T-helper 1 cell treated with Interleukin-12 subunit alpha and Interleukin-12 subunit beta and Interleukin-4 antibody, amounts not matched to agents 30 μg/mL and 1 μg/mL, for 36 hours (primary cell): ENCODE data around the gene FYB2.

Experiments used
- H3K27ac Mint-ChIP-seq: one replicate; pipeline ENCODE4 v1.8.0; 2021; ENCODE audit warnings: mild to moderate bottlenecking, mixed read lengths
- H3K27me3 Mint-ChIP-seq: one replicate; pipeline ENCODE4 v1.8.0; 2021; ENCODE audit warnings: low read depth, mixed read lengths
- H3K36me3 Mint-ChIP-seq: one replicate; pipeline ENCODE4 v1.8.0; 2021; ENCODE audit warnings: low read depth, mixed read lengths
- H3K4me1 Mint-ChIP-seq: one replicate; pipeline ENCODE4 v1.8.0; 2021; ENCODE audit warnings: low read depth, mixed read lengths
- H3K4me3 Mint-ChIP-seq: one replicate; pipeline ENCODE4 v1.8.0; 2021; ENCODE audit warnings: mild to moderate bottlenecking, moderate library complexity, mixed read lengths
- H3K9me3 Mint-ChIP-seq: one replicate; pipeline ENCODE4 v1.8.0; 2021; ENCODE audit warnings: mixed read lengths

Gene FYB2, protein sequence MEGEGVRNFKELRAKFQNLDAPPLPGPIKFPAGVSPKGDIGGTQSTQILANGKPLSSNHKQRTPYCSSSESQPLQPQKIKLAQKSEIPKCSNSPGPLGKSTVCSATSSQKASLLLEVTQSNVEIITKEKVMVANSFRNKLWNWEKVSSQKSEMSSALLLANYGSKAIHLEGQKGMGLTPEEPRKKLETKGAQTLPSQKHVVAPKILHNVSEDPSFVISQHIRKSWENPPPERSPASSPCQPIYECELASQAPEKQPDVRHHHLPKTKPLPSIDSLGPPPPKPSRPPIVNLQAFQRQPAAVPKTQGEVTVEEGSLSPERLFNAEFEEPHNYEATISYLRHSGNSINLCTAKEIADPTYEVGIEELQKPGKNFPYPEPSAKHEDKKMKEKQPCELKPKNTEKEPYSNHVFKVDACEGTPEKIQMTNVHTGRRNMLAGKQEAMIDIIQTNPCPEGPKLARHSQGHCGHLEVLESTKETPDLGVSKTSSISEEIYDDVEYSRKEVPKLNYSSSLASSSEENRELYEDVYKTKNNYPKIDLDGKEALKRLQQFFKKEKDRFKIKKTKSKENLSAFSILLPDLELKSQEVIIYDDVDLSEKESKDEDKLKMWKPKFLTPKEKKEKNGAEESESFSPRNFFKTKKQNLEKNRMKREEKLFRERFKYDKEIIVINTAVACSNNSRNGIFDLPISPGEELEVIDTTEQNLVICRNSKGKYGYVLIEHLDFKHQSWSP

DNA sequence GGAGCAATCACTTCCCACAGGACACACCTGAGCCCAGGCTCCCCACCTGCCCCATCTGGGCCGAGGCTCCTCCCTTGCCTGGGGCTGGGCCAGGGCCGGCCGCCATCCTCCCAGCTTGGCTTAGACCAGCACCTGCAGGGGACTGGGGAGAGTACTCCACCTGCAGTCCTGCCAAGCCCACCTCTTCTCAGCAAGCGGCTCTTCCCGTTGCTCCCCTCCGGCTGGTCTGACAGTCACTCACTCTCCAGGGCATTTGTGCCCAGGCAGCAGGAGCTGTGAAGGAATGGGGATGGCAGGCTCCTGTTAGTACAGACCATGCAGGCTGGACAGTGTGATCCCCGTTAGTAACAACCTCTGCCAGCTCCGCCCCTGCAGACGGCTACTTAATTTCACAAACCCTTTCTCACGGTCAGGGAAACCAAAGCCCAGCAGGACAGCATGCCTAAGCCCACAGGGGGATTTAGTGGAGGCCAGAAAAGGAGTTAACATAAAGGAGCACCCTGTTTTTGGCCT, at the start of gene FYB2:
TSS of gene FYB2 (minus strand) at position 18 of the 513 bp plus-strand sequence. CDS start 114 bp downstream, outside the sequence.
- Mint-ChIP-seq H3K9me3 (no peaks in the 10 kb centered on the region), H3K4me1 (no peaks in the 10 kb centered on the region), H3K27ac (no peak within 1 kb of the TSS), H3K36me3 (no peaks in the 10 kb centered on the region), H3K4me3 (no peak within 1 kb of the TSS), H3K27me3 (no peaks in the 10 kb centered on the region)

DNA sequence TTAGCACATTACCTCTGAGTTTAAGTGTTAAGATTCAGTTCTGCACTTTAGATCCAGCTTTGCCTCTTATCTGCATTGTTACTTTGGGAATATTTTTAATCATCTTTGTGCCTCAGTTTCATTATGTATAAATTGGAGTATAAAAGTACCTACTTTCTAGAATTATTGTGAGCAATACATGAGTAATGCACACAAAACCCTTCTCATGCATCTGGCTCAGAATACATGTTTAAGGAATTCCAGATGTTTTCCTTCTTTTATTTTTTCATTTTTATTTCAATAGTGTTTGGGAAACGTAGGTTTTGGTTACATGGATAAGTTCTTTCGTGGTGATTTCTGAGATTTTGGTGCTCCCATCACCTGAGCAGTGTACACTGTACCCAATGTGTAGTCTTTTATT, 49.6 kb upstream of the FYB2 start:
- Mint-ChIP-seq H3K36me3 (no peaks in the 10 kb centered on the region), H3K4me3 (no peak overlapping the region), H3K27me3 (no peaks in the 10 kb centered on the region), H3K27ac (no peak overlapping the region), H3K4me1 (no peaks in the 10 kb centered on the region), H3K9me3 (no peaks in the 10 kb centered on the region)

GRCh38 chr1:56867491-56867890, 48.3 kb upstream of the FYB2 start:
- Mint-ChIP-seq H3K27me3 (no peaks in the 10 kb centered on the region), H3K27ac (no peak overlapping the region)

DNA sequence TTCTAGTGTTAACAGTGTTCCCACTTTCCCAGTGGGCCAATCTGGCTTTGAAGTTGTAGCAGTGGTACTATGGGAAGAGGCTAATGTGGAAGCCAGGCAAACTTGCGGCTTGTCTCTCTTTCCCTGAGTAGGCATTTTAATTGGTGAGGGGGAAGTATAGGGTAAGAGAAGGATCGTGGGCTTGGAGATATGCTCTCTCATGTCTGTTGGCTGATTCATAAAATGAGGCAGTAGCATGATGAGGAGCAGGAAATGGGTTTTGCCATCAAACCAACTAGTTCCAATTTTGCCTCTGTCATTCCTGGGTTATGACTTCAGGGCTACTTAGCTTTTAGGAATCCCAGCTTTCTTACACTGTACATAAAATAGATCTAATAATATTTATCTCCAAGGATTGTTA, 47.5 kb upstream of the FYB2 start:
- Mint-ChIP-seq H3K36me3 (no peaks in the 10 kb centered on the region), H3K4me1 (no peaks in the 10 kb centered on the region), H3K27ac (no peak overlapping the region), H3K9me3 (no peaks in the 10 kb centered on the region), H3K4me3 (no peak overlapping the region), H3K27me3 (no peaks in the 10 kb centered on the region)

More at GRCh38 chr1:56867491-56867890, 48.3 kb upstream of the FYB2 start:
- Mint-ChIP-seq H3K4me3 (no peak overlapping the region), H3K4me1 (no peaks in the 10 kb centered on the region), H3K36me3 (no peaks in the 10 kb centered on the region), H3K9me3 (no peaks in the 10 kb centered on the region)

- Mint-ChIP-seq H3K4me1 (no peaks in the 10 kb centered on the region), H3K36me3 (no peaks in the 10 kb centered on the region), H3K9me3 (no peaks in the 10 kb centered on the region), H3K27me3 (no peaks in the 10 kb centered on the region), H3K4me3 (no peak overlapping the region), H3K27ac (no peak overlapping the region)
These were observed 45.2 kb upstream of the FYB2 start for GRCh38 chr1:56864430-56864829.

GRCh38 chr1:56863265-56863992, 44.2 kb upstream of the FYB2 start:
- Mint-ChIP-seq H3K36me3 (no peaks in the 10 kb centered on the region), H3K27ac (no peak overlapping the region), H3K9me3 (no peaks in the 10 kb centered on the region), H3K4me3 (no peak overlapping the region), H3K4me1 (no peaks in the 10 kb centered on the region), H3K27me3 (no peaks in the 10 kb centered on the region)

- no peaks in the 10 kb centered on the region for H3K36me3 Mint-ChIP-seq
- H3K27me3 Mint-ChIP-seq, result peaks cover 4% of the 10 kb centered on the region
- H3K4me3 Mint-ChIP-seq, result no peak overlapping the region
- no peak overlapping the region for H3K27ac Mint-ChIP-seq
- no peaks in the 10 kb centered on the region for H3K9me3 Mint-ChIP-seq
- H3K4me1 Mint-ChIP-seq, result no peaks in the 10 kb centered on the region
These were observed 40.1 kb upstream of the FYB2 start for GRCh38 chr1:56859287-56859686.

GRCh38 chr1:56856186-56856585, 37.0 kb upstream of the FYB2 start:
- no peaks in the 10 kb centered on the region for H3K4me1 Mint-ChIP-seq
- no peaks in the 10 kb centered on the region for H3K36me3 Mint-ChIP-seq
- no peaks in the 10 kb centered on the region for H3K9me3 Mint-ChIP-seq
- H3K4me3 Mint-ChIP-seq, result no peak overlapping the region
- peaks cover 4% of the 10 kb centered on the region for H3K27me3 Mint-ChIP-seq
- no peak overlapping the region for H3K27ac Mint-ChIP-seq

DNA sequence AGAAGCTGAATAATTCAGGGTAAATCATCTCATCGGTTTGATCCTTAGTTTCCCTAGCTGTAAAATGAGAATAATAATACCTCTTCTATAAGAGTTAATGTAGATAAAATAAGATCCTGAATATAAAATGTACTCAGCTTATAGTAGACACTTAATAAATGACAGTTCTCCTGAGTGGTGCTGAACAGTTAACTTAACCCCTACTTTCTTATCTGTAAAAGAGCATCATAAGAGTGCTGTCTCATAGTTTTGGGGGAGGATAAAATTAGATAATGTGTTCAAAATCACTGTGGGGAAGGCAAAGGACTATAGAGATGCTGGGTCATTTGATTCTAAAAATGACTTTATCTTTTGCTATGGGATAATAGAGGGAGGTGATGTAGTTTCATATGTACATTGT, 36.0 kb upstream of the FYB2 start:
- peaks cover 4% of the 10 kb centered on the region for H3K27me3 Mint-ChIP-seq
- no peaks in the 10 kb centered on the region for H3K4me1 Mint-ChIP-seq
- H3K27ac Mint-ChIP-seq, result no peak overlapping the region
- H3K4me3 Mint-ChIP-seq, result no peak overlapping the region
- H3K9me3 Mint-ChIP-seq, result no peaks in the 10 kb centered on the region
- no peaks in the 10 kb centered on the region for H3K36me3 Mint-ChIP-seq

GRCh38 chr1:56854521-56855099, 35.4 kb upstream of the FYB2 start, which contains the start of gene C8A:
Gene C8A, plus strand, starts transcription at chr1:56854797. Its CDS starts 105 bp downstream, at chr1:56854902.
- H3K9me3 Mint-ChIP-seq, result no peaks in the 10 kb centered on the region
- H3K27ac Mint-ChIP-seq, result no peak within 1 kb of the TSS
- H3K27me3 Mint-ChIP-seq, result peaks cover 4% of the 10 kb centered on the region
- H3K4me1 Mint-ChIP-seq, result no peaks in the 10 kb centered on the region
- H3K4me3 Mint-ChIP-seq, result no peak within 1 kb of the TSS
- H3K36me3 Mint-ChIP-seq, result no peaks in the 10 kb centered on the region

DNA sequence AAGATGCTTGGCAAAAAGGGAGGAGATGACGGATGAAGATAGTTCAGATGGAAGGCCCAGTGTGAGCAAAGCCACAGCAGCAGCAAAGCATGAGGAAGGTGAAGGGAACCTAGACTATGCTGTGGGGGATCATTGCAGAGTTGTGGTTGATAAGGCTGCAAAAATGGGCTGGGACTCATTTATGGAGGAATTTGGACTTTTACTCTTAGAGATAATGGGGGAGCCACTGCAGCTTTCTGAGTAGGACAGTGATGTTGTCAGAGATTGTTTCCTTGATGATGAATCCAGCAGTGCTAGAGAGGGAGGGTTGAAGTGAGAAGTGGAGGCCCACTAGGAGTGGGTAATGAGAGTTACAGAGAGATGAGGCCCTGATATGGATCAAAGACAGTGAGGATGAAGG, 33.3 kb upstream of the FYB2 start:
- H3K27me3 Mint-ChIP-seq, result peaks cover 4% of the 10 kb centered on the region
- no peaks in the 10 kb centered on the region for H3K36me3 Mint-ChIP-seq
- no peak overlapping the region for H3K4me3 Mint-ChIP-seq
- no peaks in the 10 kb centered on the region for H3K4me1 Mint-ChIP-seq
- H3K27ac Mint-ChIP-seq, result no peak overlapping the region
- H3K9me3 Mint-ChIP-seq, result no peaks in the 10 kb centered on the region

GRCh38 chr1:56850922-56851321, 31.7 kb upstream of the FYB2 start:
- no peak overlapping the region for H3K27ac Mint-ChIP-seq
- H3K4me1 Mint-ChIP-seq, result no peaks in the 10 kb centered on the region
- H3K27me3 Mint-ChIP-seq, result peaks cover 4% of the 10 kb centered on the region
- no peaks in the 10 kb centered on the region for H3K9me3 Mint-ChIP-seq
- no peak overlapping the region for H3K4me3 Mint-ChIP-seq
- no peaks in the 10 kb centered on the region for H3K36me3 Mint-ChIP-seq

- H3K27ac Mint-ChIP-seq, result no peak overlapping the region
- H3K4me1 Mint-ChIP-seq, result no peaks in the 10 kb centered on the region
- no peaks in the 10 kb centered on the region for H3K36me3 Mint-ChIP-seq
- H3K4me3 Mint-ChIP-seq, result no peak overlapping the region
- peaks cover 4% of the 10 kb centered on the region for H3K27me3 Mint-ChIP-seq
- H3K9me3 Mint-ChIP-seq, result no peaks in the 10 kb centered on the region
These were observed 31.2 kb upstream of the FYB2 start for GRCh38 chr1:56850411-56850810.

DNA sequence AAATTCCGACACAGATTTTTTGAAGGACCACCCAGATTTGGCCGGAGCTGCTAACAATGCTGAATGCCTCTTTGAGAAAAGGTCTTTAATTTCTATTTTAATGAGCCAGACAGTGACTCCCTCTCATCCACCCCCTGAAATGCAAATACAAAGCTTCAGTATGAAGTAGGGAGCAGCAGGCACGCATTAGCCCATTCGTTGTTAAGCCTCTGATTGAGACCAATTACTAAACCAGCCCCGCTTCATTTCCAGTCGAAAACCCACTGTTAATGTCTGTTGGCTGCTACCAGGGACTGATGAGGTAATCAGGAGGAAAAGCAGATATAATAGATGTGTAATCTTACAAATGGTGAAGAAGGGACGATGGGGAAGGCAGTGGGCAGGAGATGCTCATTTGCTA, 30.5 kb upstream of the FYB2 start:
- no peaks in the 10 kb centered on the region for H3K9me3 Mint-ChIP-seq
- H3K27me3 Mint-ChIP-seq, result peaks cover 4% of the 10 kb centered on the region
- no peaks in the 10 kb centered on the region for H3K36me3 Mint-ChIP-seq
- no peak overlapping the region for H3K27ac Mint-ChIP-seq
- H3K4me1 Mint-ChIP-seq, result no peaks in the 10 kb centered on the region
- H3K4me3 Mint-ChIP-seq, result no peak overlapping the region
